K562 (cell line): ENCODE results near the gene ICE2. TPM values are rescaled to one million over a fixed set of nuclear protein-coding genes. Genes with fewer than 3 reads are reported as not detected.

ENCODE experiments used
- DPF2 ChIP-seq: fragments of 450-650 bp; IDR thresholded peaks from 2 replicates; pipeline ENCODE4 v1.6.1; 2016
- JUNB ChIP-seq: fragments of 450-650 bp; formaldehyde crosslinking; conservative IDR thresholded peaks from 2 replicates; pipeline ENCODE4 v1.4.0; 2020; ENCODE audit warnings: mild to moderate bottlenecking
- KDM2B ChIP-seq: fragments of 250-450 bp; sonication (Bioruptor Pico); IDR thresholded peaks from 2 replicates; pipeline ENCODE4 v1.8.0; 2021; ENCODE audit warnings: mild to moderate bottlenecking, moderate library complexity
- RBFOX2 ChIP-seq: fragments of 200-400 bp; formaldehyde crosslinking; IDR thresholded peaks from 2 replicates; pipeline ENCODE4 v1.6.1; 2017; ENCODE audit warnings: low read depth, mild to moderate bottlenecking, low read length, moderate library complexity
- ZSCAN29 ChIP-seq: fragments of 450-650 bp; IDR thresholded peaks from 2 replicates; pipeline ENCODE4 v1.6.1; 2017
- polyA plus RNA-seq, 8 experiments: library from polyadenylated mRNA; depleted of rRNA in 4 of 8; stranded (reverse) in 5 of 8; unstranded in 3 of 8; fragments of >200 nt; fragmentation: Nextera tagmentation in 2 of 8; fragmentation: Illumina TruSeq in 1 of 8; extraction: Ambion mirVana in 2 of 8; extraction: Trizol in 1 of 8; gene quantifications; 2 replicates each; pipeline versions ENCODE4 v1.2.1 to v1.2.3, GENCODE V29; 2011 to 2014; ENCODE audit warnings: inconsistent platforms in 1 of 8, missing spikeins in 1 of 8
- total RNA-seq, 7 experiments: library from RNA; depleted of rRNA in 6 of 7; stranded (reverse); fragments of >200 nt in 6 of 7; fragmentation: Illumina TruSeq in 2 of 7; extraction: Trizol in 2 of 7; gene quantifications; 2 replicates each; pipeline versions ENCODE4 v1.2.1 to v1.2.3, GENCODE V29; 2011 to 2021; ENCODE audit warnings: low replicate concordance in 1 of 7
- TF ChIP-seq, protein P1 (sequence below): fragments of 450-650 bp; IDR thresholded peaks from 2 replicates; pipeline ENCODE4 v1.6.1; 2016; ENCODE audit warnings: low read depth, mild to moderate bottlenecking, moderate library complexity
- TF ChIP-seq, protein P2 (sequence below): fragments of 450-650 bp; formaldehyde crosslinking; IDR thresholded peaks from 2 replicates; pipeline ENCODE4 v1.4.0; 2020; ENCODE audit warnings: mild to moderate bottlenecking, moderate library complexity
- TF ChIP-seq, protein P3 (sequence below): sonication (generic); formaldehyde crosslinking; IDR thresholded peaks from 2 replicates; pipeline ENCODE4 v1.8.0; 2022; ENCODE audit warnings: mild to moderate bottlenecking, missing genetic modification reagents
- TF ChIP-seq, protein P4 (sequence below): sonication (generic); formaldehyde crosslinking; IDR thresholded peaks from 2 replicates; pipeline ENCODE4 v1.9.0; 2022; ENCODE audit warnings: mild to moderate bottlenecking, missing genetic modification reagents

The ICE2 gene
- total and polyA plus RNA-seq, 9 of the 15 experiments (the other 6 are each of a cell fraction or from before 2014, with no cell fraction given) = 21.8 to 87.9 (median 58.1) TPM

DNA sequence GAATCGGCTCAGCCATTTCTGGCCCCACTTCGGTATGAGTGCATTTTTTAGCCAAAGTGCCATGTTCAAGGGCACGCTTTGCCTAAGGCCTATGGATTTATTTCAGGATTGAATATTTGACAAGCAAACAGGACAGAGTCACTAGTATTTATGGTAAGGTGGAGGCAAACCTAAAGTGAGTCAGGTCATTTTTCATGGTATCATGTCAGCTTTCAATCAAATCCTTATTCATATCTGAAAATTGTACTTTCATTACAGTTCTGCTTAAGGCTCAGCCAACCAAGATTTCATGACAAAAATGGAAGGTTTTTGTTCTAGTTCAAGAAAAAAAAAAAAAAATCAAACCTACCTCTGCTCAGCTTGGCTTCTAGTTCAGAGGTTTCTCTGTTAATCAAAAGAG lies 30.5 kb upstream of the ICE2 start (continued):
- TF ChIP-seq, protein P1, sequence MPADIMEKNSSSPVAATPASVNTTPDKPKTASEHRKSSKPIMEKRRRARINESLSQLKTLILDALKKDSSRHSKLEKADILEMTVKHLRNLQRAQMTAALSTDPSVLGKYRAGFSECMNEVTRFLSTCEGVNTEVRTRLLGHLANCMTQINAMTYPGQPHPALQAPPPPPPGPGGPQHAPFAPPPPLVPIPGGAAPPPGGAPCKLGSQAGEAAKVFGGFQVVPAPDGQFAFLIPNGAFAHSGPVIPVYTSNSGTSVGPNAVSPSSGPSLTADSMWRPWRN = no peak
- no peak for TF ChIP-seq KDM2B (CRISPR knock-in tag)
- TF ChIP-seq ZSCAN29 = no peak
- TF ChIP-seq, protein P2, sequence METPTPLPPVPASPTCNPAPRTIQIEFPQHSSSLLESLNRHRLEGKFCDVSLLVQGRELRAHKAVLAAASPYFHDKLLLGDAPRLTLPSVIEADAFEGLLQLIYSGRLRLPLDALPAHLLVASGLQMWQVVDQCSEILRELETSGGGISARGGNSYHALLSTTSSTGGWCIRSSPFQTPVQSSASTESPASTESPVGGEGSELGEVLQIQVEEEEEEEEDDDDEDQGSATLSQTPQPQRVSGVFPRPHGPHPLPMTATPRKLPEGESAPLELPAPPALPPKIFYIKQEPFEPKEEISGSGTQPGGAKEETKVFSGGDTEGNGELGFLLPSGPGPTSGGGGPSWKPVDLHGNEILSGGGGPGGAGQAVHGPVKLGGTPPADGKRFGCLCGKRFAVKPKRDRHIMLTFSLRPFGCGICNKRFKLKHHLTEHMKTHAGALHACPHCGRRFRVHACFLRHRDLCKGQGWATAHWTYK (CRISPR knock-in tag) = no peak
- TF ChIP-seq JUNB (CRISPR knock-in tag) = no peak
- TF ChIP-seq, protein P3, sequence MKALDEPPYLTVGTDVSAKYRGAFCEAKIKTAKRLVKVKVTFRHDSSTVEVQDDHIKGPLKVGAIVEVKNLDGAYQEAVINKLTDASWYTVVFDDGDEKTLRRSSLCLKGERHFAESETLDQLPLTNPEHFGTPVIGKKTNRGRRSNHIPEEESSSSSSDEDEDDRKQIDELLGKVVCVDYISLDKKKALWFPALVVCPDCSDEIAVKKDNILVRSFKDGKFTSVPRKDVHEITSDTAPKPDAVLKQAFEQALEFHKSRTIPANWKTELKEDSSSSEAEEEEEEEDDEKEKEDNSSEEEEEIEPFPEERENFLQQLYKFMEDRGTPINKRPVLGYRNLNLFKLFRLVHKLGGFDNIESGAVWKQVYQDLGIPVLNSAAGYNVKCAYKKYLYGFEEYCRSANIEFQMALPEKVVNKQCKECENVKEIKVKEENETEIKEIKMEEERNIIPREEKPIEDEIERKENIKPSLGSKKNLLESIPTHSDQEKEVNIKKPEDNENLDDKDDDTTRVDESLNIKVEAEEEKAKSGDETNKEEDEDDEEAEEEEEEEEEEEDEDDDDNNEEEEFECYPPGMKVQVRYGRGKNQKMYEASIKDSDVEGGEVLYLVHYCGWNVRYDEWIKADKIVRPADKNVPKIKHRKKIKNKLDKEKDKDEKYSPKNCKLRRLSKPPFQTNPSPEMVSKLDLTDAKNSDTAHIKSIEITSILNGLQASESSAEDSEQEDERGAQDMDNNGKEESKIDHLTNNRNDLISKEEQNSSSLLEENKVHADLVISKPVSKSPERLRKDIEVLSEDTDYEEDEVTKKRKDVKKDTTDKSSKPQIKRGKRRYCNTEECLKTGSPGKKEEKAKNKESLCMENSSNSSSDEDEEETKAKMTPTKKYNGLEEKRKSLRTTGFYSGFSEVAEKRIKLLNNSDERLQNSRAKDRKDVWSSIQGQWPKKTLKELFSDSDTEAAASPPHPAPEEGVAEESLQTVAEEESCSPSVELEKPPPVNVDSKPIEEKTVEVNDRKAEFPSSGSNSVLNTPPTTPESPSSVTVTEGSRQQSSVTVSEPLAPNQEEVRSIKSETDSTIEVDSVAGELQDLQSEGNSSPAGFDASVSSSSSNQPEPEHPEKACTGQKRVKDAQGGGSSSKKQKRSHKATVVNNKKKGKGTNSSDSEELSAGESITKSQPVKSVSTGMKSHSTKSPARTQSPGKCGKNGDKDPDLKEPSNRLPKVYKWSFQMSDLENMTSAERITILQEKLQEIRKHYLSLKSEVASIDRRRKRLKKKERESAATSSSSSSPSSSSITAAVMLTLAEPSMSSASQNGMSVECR = no peak
- no peak for TF ChIP-seq DPF2
- TF ChIP-seq, protein P4, sequence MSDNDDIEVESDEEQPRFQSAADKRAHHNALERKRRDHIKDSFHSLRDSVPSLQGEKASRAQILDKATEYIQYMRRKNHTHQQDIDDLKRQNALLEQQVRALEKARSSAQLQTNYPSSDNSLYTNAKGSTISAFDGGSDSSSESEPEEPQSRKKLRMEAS = no peak
- no peak for TF ChIP-seq RBFOX2
- TF ChIP-seq, all 486 proteins: peak for 0
